Activated CD4-positive, alpha-beta T cell treated with anti-CD3 and anti-CD28 coated beads, Interleukin-2, amount 10 ng/mL, durations not matched to agents 24 days and 14 days (primary cell): ENCODE measurements around the gene BAD. TPM values are rescaled to one million over a fixed set of nuclear protein-coding genes. Genes with fewer than 3 reads are reported as not detected.

Experiments
- DNase-seq: peaks from one replicate; pipeline ENCODE4 v3.0.0; 2022
- H3K27ac Mint-ChIP-seq: one replicate; pipeline ENCODE4 v1.8.0; 2022; ENCODE audit warnings: mild to moderate bottlenecking, mixed read lengths
- H3K27me3 Mint-ChIP-seq: one replicate; pipeline ENCODE4 v1.8.0; 2022; ENCODE audit warnings: mixed read lengths
- H3K36me3 Mint-ChIP-seq: one replicate; pipeline ENCODE4 v1.8.0; 2022; ENCODE audit warnings: low read depth, mild to moderate bottlenecking, mixed read lengths
- H3K4me1 Mint-ChIP-seq: one replicate; pipeline ENCODE4 v1.8.0; 2021; ENCODE audit warnings: mixed read lengths
- H3K4me3 Mint-ChIP-seq: one replicate; pipeline ENCODE4 v1.8.0; 2022; ENCODE audit warnings: mild to moderate bottlenecking, moderate library complexity, mixed read lengths
- H3K9me3 Mint-ChIP-seq: one replicate; pipeline ENCODE4 v1.8.0; 2021; ENCODE audit warnings: mixed read lengths
- intact Hi-C: fragments of 100-400 bp; cut with micrococcal nuclease; formaldehyde crosslinking; loops from one replicate; pipeline ENCODE4 v1.15.1; 2023
- total RNA-seq: library from RNA; stranded (reverse); gene quantifications from 2 replicates; pipeline ENCODE4 v1.2.3, GENCODE V29; 2022

BAD gene
- total RNA-seq, 1 donor from 2014 or later: 34.0 TPM

DNA sequence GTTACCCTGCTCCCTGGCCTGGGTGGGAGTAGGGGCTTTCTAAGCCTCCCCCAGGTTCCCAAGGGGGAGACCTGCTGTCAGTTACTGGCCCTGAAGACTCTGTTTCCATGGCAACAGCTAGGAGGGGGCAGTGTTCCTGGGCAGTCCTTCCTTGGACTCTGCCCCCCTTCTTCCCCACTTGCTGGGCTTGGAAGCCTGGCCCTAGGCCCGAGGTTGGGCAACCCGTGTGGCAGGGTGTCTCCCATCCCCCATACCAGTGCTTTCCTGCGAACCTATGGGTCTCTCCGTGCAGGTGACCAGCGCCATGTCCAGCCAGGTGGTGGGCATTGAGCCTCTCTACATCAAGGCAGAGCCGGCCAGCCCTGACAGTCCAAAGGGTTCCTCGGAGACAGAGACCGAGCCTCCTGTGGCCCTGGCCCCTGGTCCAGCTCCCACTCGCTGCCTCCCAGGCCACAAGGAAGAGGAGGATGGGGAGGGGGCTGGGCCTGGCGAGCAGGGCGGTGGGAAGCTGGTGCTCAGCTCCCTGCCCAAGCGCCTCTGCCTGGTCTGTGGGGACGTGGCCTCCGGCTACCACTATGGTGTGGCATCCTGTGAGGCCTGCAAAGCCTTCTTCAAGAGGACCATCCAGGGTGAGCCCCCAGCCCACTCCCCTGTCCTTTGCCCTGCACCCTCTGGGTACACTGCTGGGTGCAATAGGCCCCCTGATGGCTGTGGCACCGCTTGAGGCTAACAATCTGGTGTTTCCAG is 22.6 kb upstream of the BAD start:
- H3K4me1 Mint-ChIP-seq: peaks cover 23% of the 10 kb centered on the region

DNA sequence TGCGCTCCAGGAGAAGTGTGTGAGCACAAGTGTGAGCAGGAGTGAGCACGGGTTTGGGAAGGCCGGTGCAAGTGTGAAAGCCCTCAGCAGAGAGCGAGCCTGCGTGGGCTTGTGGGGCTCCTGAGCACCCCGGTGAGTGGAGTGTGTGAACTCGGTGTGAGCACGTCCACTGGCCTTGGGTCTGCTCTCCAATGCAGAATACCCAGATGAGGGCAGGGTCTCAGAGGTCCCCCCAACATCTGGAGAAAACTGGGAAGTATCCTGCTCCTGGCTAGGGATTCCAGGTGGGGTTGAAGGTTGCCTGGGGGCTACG is 22.1 kb upstream of the BAD start:
- peaks cover 23% of the 10 kb centered on the region for H3K4me1 Mint-ChIP-seq
- intact Hi-C loops: loop anchor here (5.0 to 10.0 kb wide), 3 partner anchors 119 to 471 kb away; partner anchors contain the start of genes COX8A, SF1 and STIP1
- H3K36me3 Mint-ChIP-seq: peaks cover 21% of the 10 kb centered on the region
- peak overlapping the region; percentile 94 for H3K4me3 Mint-ChIP-seq
- H3K27me3 Mint-ChIP-seq: peaks cover 2% of the 10 kb centered on the region
- no peaks in the 10 kb centered on the region for H3K9me3 Mint-ChIP-seq
- DNase-seq: no peak
- H3K27ac Mint-ChIP-seq: peak overlapping the region; percentile 88

More for the DNA sequence above, 22.6 kb upstream of the BAD start:
- no peak for DNase-seq
- peak overlapping the region; percentile 94 for H3K4me3 Mint-ChIP-seq
- peak overlapping the region; percentile 88 for H3K27ac Mint-ChIP-seq
- H3K27me3 Mint-ChIP-seq: no peaks in the 10 kb centered on the region
- intact Hi-C loops: loop anchor here (5.0 to 10.0 kb wide), 3 partner anchors 120 to 470 kb away; partner anchors contain the start of genes COX8A, SF1 and STIP1
- no peaks in the 10 kb centered on the region for H3K9me3 Mint-ChIP-seq
- peaks cover 21% of the 10 kb centered on the region for H3K36me3 Mint-ChIP-seq

GRCh38 chr11:64305691-64306562 is 21.5 kb upstream of the BAD start:
- H3K27ac Mint-ChIP-seq: peak overlapping the region; percentile 88
- intact Hi-C loops: loop anchor here (1.0 to 10.0 kb wide), 9 partner anchors 11 to 471 kb away; partner anchors contain the start of genes CCDC88B, COX8A, FERMT3 and NUDT22
- H3K27me3 Mint-ChIP-seq: peaks cover 5% of the 10 kb centered on the region
- H3K4me3 Mint-ChIP-seq: peak overlapping the region; percentile 94
- H3K4me1 Mint-ChIP-seq: peaks cover 22% of the 10 kb centered on the region
- H3K36me3 Mint-ChIP-seq: peaks cover 19% of the 10 kb centered on the region
- H3K9me3 Mint-ChIP-seq: no peaks in the 10 kb centered on the region
- DNase-seq: peak; percentile 92

- Mint-ChIP-seq H3K36me3 (peaks cover 17% of the 10 kb centered on the region), H3K4me3 (peak within 1 kb of the TSS; percentile 94), H3K4me1 (peaks cover 26% of the 10 kb centered on the region), H3K27ac (peak within 1 kb of the TSS; percentile 99), H3K27me3 (peaks cover 12% of the 10 kb centered on the region), H3K9me3 (no peaks in the 10 kb centered on the region)
- intact Hi-C loops: loop anchor here (1.0 to 10.0 kb wide), 9 partner anchors 12 to 472 kb away; partner anchors contain the start of genes CCDC88B, COX8A, FERMT3 and NUDT22
- DNase-seq: peak; percentile 100
Observed at GRCh38 chr11:64305075-64305690, 20.7 kb upstream of the BAD start, which contains the start of gene ESRRA. ESRRA (plus strand) TSS chr11:64305524; CDS start chr11:64307180, 1,656 bp downstream.

DNA sequence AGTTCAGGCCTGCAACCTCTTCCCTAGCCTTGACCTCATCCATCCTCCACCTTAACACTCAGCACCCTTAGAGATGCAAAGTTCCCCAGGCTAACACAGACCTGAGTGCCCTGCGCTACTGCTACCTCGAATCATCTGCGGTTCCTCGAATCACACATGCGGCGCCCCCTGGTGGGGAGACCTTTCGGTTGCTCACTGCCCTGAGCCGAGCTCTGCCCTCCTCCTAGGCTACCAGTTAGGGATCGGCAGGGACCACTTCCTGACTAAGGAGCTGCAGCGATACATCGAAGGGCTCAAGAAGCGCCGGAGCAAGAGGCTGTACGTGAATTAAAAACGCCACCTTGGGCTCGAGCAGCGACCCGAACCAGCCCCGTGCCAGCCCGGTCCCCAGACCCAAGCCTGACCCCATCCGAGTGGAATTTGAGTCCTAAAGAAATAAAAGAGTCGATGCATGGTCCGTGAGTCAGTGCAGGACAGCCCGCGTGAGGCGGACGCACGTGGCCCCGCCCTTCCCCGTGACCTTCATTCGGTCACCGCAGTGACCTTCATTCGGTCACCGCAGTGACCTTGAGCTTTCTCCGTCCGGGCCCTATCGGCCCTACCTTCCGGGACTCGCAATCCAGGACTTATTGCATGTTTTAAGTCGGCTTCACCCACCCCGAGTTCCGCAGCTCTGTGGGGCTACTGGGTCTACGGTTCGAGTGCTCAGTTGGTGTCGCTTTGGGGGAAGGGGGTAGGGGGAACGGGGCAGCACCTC is 20.0 kb upstream of the BAD start:
- no peaks in the 10 kb centered on the region for H3K9me3 Mint-ChIP-seq
- peaks cover 17% of the 10 kb centered on the region for H3K27me3 Mint-ChIP-seq
- intact Hi-C loops: loop anchor here (1.0 to 10.0 kb wide), 11 partner anchors 13 to 473 kb away; partner anchors contain the start of genes CCDC88B, COX8A, FERMT3 and GPR137
- peaks cover 15% of the 10 kb centered on the region for H3K36me3 Mint-ChIP-seq
- peak overlapping the region; percentile 89 for H3K4me3 Mint-ChIP-seq
- peak overlapping the region; percentile 99 for H3K27ac Mint-ChIP-seq
- peaks cover 26% of the 10 kb centered on the region for H3K4me1 Mint-ChIP-seq
- peak; percentile 98 for DNase-seq

DNA sequence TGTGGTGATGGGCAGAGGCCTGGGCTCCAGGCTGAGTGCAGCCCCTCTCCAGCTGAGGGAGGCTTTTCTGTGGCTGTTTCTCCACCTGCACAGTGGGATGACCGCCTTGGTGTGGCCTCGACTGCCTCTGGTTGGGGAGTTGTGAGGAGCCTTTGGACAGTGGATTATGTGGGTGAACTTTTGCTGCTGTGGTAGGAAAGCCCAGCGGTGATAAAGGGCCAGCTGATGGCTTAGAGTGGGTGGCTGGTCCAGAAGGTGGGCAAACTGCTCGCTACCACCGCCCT is 19.5 kb upstream of the BAD start:
- no peak for DNase-seq
- intact Hi-C loops: loop anchor here (1.0 to 10.0 kb wide), 5 partner anchors 19 to 329 kb away; partner anchors contain the start of genes CCDC88B, COX8A, GPR137 and NUDT22
- Mint-ChIP-seq H3K27ac (peak overlapping the region; percentile 99), H3K36me3 (peaks cover 15% of the 10 kb centered on the region), H3K9me3 (no peaks in the 10 kb centered on the region), H3K4me1 (peaks cover 26% of the 10 kb centered on the region), H3K27me3 (peaks cover 19% of the 10 kb centered on the region), H3K4me3 (peak overlapping the region; percentile 89)

DNA sequence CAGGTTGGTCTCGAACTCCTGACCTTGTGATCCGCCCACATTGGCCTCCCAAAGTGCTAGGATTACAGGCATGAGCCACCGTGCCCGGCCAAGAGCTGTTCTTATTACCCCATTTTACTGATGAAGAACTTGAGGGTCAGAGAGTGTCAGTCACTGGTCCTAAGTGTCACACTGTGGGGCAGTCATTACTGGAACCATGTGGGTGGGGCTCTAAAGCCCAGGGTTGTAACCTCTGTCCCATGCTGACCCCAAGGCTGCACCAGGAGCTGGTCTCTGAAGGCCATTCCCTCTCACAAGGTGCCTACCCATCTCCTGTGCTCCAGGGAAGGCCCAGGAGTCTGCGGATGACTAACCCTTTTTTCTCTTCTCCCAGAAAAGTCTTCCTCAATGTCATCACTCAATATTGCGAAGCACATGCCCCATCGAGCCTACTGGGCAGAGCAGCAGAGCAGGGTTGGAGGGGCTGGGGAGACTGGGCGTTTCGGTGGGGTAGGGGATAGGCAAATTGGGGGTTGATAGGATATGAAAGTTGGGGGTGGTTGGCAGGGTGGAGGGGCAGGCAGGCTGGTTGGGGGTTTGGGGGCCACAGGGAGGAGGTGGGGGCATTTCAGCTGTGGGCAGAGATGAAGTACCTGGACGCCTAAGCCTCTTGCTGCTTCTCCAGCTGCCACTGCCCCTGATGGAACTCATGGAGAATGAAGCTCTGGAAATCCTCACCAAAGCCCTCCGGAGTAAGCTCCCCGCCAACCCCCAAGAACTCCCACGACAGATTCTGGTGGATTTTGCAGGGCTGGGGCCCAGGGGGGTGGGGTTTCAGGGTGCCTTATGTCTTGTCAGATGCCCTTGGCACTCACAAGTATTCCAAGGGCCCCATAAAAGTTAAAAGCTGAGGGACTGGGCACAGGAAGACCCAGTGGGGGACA is 18.9 kb upstream of the BAD start:
- H3K9me3 Mint-ChIP-seq: no peaks in the 10 kb centered on the region
- H3K27me3 Mint-ChIP-seq: peaks cover 24% of the 10 kb centered on the region
- peak overlapping the region; percentile 37 for H3K27ac Mint-ChIP-seq
- DNase-seq: no peak
- intact Hi-C loops: loop anchor here (1.0 to 10.0 kb wide), 5 partner anchors 18 to 329 kb away; partner anchors contain the start of genes CCDC88B, COX8A, GPR137 and NUDT22
- peak overlapping the region; percentile 89 for H3K4me3 Mint-ChIP-seq
- peaks cover 15% of the 10 kb centered on the region for H3K36me3 Mint-ChIP-seq
- H3K4me1 Mint-ChIP-seq: peaks cover 26% of the 10 kb centered on the region

DNA sequence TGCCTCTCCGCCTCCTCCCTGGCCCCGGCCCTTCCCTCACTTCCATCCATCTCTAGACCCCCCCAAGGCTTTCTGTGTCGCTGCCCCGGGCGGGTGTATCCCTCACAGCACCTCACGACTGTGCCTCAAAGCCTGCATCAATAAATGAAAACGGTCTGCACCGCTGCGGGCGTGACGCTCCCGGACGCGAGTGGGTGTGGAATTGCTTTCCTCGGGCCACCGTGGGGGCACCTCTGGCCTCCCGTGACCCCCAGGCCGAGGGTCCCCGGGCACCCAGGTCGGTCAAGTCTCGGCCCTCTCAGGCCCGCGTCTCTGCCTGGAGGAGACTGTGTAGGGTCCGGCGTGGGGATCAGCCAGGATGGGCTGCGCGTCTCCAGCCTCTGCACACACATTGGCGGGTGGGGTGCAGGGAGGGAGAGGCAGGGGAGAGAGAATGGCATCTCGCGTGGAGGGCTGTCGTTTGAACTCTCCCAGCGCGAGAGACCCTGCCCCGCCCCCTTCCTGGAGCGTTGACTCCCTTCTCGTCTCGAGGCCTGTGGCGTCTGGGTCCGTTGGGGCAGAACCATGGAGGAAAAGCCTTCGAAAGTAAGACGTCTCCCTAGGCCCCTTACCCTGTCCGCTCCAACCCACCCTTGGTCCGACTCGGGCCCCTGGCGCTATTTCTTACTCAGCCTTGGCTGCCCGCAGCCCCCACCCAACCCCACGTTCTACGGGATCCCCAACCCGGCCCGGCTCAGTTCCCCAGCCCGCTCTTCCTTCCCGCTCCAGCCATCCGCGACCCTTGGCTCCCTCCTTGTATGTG is 15.6 kb upstream of the BAD start, which contains the start of gene CATSPERZ:
Gene CATSPERZ (plus strand): TSS at position 512 of the 802 bp plus-strand sequence. CDS start 53 bp downstream, at position 565.
- Mint-ChIP-seq H3K27me3 (peaks cover 56% of the 10 kb centered on the region), H3K36me3 (peaks cover 2% of the 10 kb centered on the region), H3K4me3 (peak within 1 kb of the TSS; percentile 76), H3K4me1 (peaks cover 22% of the 10 kb centered on the region), H3K27ac (peak within 1 kb of the TSS; percentile 8), H3K9me3 (no peaks in the 10 kb centered on the region)
- DNase-seq: peak; percentile 74
- intact Hi-C loops: loop anchor here (1.0 to 10.0 kb wide), 4 partner anchors 8 to 325 kb away; partner anchors contain the start of gene COX8A

- Mint-ChIP-seq H3K27me3 (peaks cover 64% of the 10 kb centered on the region), H3K4me3 (peak overlapping the region; percentile 76), H3K36me3 (peaks cover 2% of the 10 kb centered on the region), H3K27ac (no peak overlapping the region), H3K4me1 (peaks cover 21% of the 10 kb centered on the region), H3K9me3 (no peaks in the 10 kb centered on the region)
- DNase-seq: peak; percentile 70
- intact Hi-C loops: no loop called here
Observed at GRCh38 chr11:64298966-64299846, 14.7 kb upstream of the BAD start.

GRCh38 chr11:64297699-64298358 is 13.4 kb upstream of the BAD start:
- Mint-ChIP-seq H3K4me1 (peaks cover 14% of the 10 kb centered on the region), H3K4me3 (no peak overlapping the region), H3K27ac (no peak overlapping the region), H3K27me3 (peaks cover 78% of the 10 kb centered on the region), H3K36me3 (peaks cover 2% of the 10 kb centered on the region), H3K9me3 (no peaks in the 10 kb centered on the region)
- DNase-seq: peak; percentile 59
- intact Hi-C loops: no loop called here
